ENCODE data around the gene USO1. TPM values are rescaled to one million over a fixed set of nuclear protein-coding genes. Genes with fewer than 3 reads are reported as not detected.

The USO1 gene
- total RNA-seq, 4 donors from 2014 or later = 49.0 to 79.2 (median 69.8) TPM

- Histone ChIP-seq H3K27me3 (no peaks in the 10 kb centered on the region), H3K9me3 (no peaks in the 10 kb centered on the region), H3K36me3 (no peaks in the 10 kb centered on the region), H3K4me1 (no peaks in the 10 kb centered on the region), H3K27ac (no peak overlapping the region), H3K4me3 (no peak overlapping the region)
- intact Hi-C loops (cut with DNase I) = loop anchor here (10.0 kb wide), 1 partner anchor 68 kb away; no protein-coding TSS in a partner anchor
- DNase-seq = no peak
- TF ChIP-seq POLR2A (IDR thresholded peaks at IDR 0.05) (no peak), CTCF (IDR thresholded peaks at IDR 0.05) (no peak)
- 86 to 89% methylated on average over 5 of the region's 5 CpGs for WGBS, 2 donors
These were observed 98.0 kb downstream of the USO1 start for GRCh38 chr4:75822416-75822815.

GRCh38 chr4:75823812-75824211 lies 99.4 kb downstream of the USO1 start:
- intact Hi-C loops (cut with DNase I) = loop anchor here (10.0 kb wide), 1 partner anchor 69 kb away; no protein-coding TSS in a partner anchor

GRCh38 chr4:75830906-75831305 lies 106.5 kb downstream of the USO1 start:
- no peaks in the 10 kb centered on the region for H3K36me3 ChIP-seq
- no peaks in the 10 kb centered on the region for H3K9me3 ChIP-seq
- H3K4me3 ChIP-seq = no peak overlapping the region
- 68 to 81% methylated on average over 1 of the region's 1 CpG for WGBS, 2 donors
- TF ChIP-seq POLR2A (IDR thresholded peaks at IDR 0.05) = no peak
- TF ChIP-seq CTCF (IDR thresholded peaks at IDR 0.05) = no peak
- no peak for DNase-seq
- intact Hi-C loops (cut with DNase I) = no loop called here
- no peaks in the 10 kb centered on the region for H3K4me1 ChIP-seq
- no peak overlapping the region for H3K27ac ChIP-seq
- no peaks in the 10 kb centered on the region for H3K27me3 ChIP-seq

More at GRCh38 chr4:75823812-75824211, 99.4 kb downstream of the USO1 start:
- Histone ChIP-seq H3K9me3 (no peaks in the 10 kb centered on the region), H3K27ac (no peak overlapping the region), H3K4me3 (no peak overlapping the region), H3K27me3 (no peaks in the 10 kb centered on the region), H3K36me3 (no peaks in the 10 kb centered on the region), H3K4me1 (no peaks in the 10 kb centered on the region)
- WGBS, 2 donors = 36% methylated on average over 2 of the region's 2 CpGs; no CpG with 5 or more reads in 1 of the 2 donors
- no peak for DNase-seq
- no peak for TF ChIP-seq CTCF (IDR thresholded peaks at IDR 0.05)
- no peak for TF ChIP-seq POLR2A (IDR thresholded peaks at IDR 0.05)

- H3K27ac ChIP-seq = no peak overlapping the region
- H3K36me3 ChIP-seq = no peaks in the 10 kb centered on the region
- no peak for DNase-seq
- intact Hi-C loops (cut with DNase I) = no loop called here
- no peaks in the 10 kb centered on the region for H3K4me1 ChIP-seq
- 84 to 85% methylated on average over 2 of the region's 2 CpGs for WGBS, 2 donors
- H3K9me3 ChIP-seq = no peaks in the 10 kb centered on the region
- TF ChIP-seq CTCF (IDR thresholded peaks at IDR 0.05) = no peak
- TF ChIP-seq POLR2A (IDR thresholded peaks at IDR 0.05) = no peak
- no peak overlapping the region for H3K4me3 ChIP-seq
- no peaks in the 10 kb centered on the region for H3K27me3 ChIP-seq
These were observed 107.6 kb downstream of the USO1 start for GRCh38 chr4:75831856-75832405.

- H3K36me3 ChIP-seq = no peaks in the 10 kb centered on the region
- no peak overlapping the region for H3K4me3 ChIP-seq
- 62 to 71% methylated on average over 1 of the region's 1 CpG for WGBS, 2 donors
- H3K4me1 ChIP-seq = no peaks in the 10 kb centered on the region
- intact Hi-C loops (cut with DNase I) = no loop called here
- no peak for TF ChIP-seq POLR2A (IDR thresholded peaks at IDR 0.05)
- no peak for TF ChIP-seq CTCF (IDR thresholded peaks at IDR 0.05)
- no peaks in the 10 kb centered on the region for H3K9me3 ChIP-seq
- no peak overlapping the region for H3K27ac ChIP-seq
- no peaks in the 10 kb centered on the region for H3K27me3 ChIP-seq
- DNase-seq = no peak
These were observed 109.9 kb downstream of the USO1 start for GRCh38 chr4:75834095-75834771.
